ENCODE data around the gene TRAF4. TPM values are rescaled to one million over a fixed set of nuclear protein-coding genes. Genes with fewer than 3 reads are reported as not detected.

The TRAF4 gene
- total and polyA plus RNA-seq, 9 of the 15 experiments (the other 6 are each of a cell fraction or from before 2014, with no cell fraction given): 2.4 to 147 (median 72.4) TPM

DNA sequence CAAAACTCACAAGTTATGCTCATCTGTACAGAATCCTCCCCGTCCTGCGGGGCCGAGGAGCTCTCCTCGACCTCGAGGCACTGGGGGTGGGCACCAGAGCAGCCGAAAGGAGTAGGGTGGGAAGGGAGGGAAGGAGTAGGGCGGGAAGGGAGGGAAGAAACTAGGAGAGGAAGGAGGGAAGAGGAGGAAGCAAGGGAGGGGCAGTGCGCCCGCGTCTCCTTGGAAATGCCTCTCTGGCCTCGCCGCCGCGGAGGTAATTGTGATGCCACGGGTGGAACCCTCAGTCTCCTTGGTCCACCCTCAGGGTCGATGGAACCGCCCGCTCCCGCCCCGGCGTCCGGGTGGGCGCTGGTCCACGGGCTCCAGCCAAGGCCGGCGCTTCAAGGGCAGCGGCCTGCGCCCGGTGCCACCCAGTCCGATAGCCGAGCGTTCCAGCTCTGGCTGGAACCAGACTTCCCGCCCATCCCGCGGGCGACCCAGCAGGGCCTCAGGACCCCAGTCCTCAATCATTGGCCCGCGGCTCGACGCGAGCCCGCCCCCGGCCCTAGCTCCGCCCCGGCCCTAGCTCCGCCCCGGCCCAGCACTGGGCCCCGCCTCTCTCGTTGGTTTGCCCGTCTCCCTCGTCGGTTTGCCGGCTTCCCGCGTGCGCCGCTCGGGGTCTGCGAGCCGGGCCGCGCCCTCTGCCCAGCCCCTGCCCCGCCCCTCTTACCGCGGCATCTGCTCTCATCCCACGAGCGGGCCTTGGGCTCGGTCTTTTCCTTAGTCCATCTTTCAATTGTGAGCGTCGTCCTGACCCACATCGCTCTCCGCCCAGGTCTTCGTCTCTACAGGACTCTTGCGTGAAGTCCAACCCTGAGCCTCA lies 32.7 kb upstream of the TRAF4 start (continued):
- TF ChIP-seq, protein P1, sequence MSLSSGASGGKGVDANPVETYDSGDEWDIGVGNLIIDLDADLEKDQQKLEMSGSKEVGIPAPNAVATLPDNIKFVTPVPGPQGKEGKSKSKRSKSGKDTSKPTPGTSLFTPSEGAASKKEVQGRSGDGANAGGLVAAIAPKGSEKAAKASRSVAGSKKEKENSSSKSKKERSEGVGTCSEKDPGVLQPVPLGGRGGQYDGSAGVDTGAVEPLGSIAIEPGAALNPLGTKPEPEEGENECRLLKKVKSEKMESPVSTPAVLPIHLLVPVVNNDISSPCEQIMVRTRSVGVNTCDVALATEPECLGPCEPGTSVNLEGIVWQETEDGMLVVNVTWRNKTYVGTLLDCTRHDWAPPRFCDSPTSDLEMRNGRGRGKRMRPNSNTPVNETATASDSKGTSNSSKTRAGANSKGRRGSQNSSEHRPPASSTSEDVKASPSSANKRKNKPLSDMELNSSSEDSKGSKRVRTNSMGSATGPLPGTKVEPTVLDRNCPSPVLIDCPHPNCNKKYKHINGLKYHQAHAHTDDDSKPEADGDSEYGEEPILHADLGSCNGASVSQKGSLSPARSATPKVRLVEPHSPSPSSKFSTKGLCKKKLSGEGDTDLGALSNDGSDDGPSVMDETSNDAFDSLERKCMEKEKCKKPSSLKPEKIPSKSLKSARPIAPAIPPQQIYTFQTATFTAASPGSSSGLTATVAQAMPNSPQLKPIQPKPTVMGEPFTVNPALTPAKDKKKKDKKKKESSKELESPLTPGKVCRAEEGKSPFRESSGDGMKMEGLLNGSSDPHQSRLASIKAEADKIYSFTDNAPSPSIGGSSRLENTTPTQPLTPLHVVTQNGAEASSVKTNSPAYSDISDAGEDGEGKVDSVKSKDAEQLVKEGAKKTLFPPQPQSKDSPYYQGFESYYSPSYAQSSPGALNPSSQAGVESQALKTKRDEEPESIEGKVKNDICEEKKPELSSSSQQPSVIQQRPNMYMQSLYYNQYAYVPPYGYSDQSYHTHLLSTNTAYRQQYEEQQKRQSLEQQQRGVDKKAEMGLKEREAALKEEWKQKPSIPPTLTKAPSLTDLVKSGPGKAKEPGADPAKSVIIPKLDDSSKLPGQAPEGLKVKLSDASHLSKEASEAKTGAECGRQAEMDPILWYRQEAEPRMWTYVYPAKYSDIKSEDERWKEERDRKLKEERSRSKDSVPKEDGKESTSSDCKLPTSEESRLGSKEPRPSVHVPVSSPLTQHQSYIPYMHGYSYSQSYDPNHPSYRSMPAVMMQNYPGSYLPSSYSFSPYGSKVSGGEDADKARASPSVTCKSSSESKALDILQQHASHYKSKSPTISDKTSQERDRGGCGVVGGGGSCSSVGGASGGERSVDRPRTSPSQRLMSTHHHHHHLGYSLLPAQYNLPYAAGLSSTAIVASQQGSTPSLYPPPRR (CRISPR knock-in tag; IDR thresholded peaks at IDR 0.05; ENCODE audit: borderline replicate concordance): 0 out of 2 replicates have a peak, but pooled peaks have one; percentile 43
- TF ChIP-seq MAZ (CRISPR knock-in tag; conservative IDR thresholded peaks at IDR 0.05 in 1 of 2, IDR thresholded peaks at IDR 0.05 in 1 of 2): peak; percentile 77 to 79
- peak in 1 of 2 experiments; percentile 74; a peak in 1 of 4 replicates for TF ChIP-seq TEAD1 (CRISPR knock-in tag; IDR thresholded peaks at IDR 0.05)
- TF ChIP-seq ARHGAP35 (IDR thresholded peaks at IDR 0.05; ENCODE audit: partially characterized antibody): no peak
- peak; percentile 72 for TF ChIP-seq ZC3H4 (CRISPR knock-in tag; IDR thresholded peaks at IDR 0.05; ENCODE audit: borderline replicate concordance)
- TF ChIP-seq, protein P2, sequence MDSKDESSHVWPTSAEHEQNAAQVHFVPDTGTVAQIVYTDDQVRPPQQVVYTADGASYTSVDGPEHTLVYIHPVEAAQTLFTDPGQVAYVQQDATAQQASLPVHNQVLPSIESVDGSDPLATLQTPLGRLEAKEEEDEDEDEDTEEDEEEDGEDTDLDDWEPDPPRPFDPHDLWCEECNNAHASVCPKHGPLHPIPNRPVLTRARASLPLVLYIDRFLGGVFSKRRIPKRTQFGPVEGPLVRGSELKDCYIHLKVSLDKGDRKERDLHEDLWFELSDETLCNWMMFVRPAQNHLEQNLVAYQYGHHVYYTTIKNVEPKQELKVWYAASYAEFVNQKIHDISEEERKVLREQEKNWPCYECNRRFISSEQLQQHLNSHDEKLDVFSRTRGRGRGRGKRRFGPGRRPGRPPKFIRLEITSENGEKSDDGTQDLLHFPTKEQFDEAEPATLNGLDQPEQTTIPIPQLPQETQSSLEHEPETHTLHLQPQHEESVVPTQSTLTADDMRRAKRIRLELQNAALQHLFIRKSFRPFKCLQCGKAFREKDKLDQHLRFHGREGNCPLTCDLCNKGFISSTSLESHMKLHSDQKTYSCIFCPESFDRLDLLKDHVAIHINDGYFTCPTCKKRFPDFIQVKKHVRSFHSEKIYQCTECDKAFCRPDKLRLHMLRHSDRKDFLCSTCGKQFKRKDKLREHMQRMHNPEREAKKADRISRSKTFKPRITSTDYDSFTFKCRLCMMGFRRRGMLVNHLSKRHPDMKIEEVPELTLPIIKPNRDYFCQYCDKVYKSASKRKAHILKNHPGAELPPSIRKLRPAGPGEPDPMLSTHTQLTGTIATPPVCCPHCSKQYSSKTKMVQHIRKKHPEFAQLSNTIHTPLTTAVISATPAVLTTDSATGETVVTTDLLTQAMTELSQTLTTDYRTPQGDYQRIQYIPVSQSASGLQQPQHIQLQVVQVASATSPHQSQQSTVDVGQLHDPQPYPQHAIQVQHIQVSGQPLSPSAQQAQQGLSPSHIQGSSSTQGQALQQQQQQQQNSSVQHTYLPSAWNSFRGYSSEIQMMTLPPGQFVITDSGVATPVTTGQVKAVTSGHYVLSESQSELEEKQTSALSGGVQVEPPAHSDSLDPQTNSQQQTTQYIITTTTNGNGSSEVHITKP (IDR thresholded peaks at IDR 0.05; ENCODE audit: partially characterized antibody): peak; percentile 84
- peak; percentile 82 for TF ChIP-seq KDM2B (CRISPR knock-in tag; IDR thresholded peaks at IDR 0.05)
- TF ChIP-seq, protein P3, sequence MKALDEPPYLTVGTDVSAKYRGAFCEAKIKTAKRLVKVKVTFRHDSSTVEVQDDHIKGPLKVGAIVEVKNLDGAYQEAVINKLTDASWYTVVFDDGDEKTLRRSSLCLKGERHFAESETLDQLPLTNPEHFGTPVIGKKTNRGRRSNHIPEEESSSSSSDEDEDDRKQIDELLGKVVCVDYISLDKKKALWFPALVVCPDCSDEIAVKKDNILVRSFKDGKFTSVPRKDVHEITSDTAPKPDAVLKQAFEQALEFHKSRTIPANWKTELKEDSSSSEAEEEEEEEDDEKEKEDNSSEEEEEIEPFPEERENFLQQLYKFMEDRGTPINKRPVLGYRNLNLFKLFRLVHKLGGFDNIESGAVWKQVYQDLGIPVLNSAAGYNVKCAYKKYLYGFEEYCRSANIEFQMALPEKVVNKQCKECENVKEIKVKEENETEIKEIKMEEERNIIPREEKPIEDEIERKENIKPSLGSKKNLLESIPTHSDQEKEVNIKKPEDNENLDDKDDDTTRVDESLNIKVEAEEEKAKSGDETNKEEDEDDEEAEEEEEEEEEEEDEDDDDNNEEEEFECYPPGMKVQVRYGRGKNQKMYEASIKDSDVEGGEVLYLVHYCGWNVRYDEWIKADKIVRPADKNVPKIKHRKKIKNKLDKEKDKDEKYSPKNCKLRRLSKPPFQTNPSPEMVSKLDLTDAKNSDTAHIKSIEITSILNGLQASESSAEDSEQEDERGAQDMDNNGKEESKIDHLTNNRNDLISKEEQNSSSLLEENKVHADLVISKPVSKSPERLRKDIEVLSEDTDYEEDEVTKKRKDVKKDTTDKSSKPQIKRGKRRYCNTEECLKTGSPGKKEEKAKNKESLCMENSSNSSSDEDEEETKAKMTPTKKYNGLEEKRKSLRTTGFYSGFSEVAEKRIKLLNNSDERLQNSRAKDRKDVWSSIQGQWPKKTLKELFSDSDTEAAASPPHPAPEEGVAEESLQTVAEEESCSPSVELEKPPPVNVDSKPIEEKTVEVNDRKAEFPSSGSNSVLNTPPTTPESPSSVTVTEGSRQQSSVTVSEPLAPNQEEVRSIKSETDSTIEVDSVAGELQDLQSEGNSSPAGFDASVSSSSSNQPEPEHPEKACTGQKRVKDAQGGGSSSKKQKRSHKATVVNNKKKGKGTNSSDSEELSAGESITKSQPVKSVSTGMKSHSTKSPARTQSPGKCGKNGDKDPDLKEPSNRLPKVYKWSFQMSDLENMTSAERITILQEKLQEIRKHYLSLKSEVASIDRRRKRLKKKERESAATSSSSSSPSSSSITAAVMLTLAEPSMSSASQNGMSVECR (CRISPR knock-in tag; IDR thresholded peaks at IDR 0.05): peak; percentile 85

All from K562 (cell line).